ENCODE data around the gene SORBS2.

SORBS2 gene

DNA sequence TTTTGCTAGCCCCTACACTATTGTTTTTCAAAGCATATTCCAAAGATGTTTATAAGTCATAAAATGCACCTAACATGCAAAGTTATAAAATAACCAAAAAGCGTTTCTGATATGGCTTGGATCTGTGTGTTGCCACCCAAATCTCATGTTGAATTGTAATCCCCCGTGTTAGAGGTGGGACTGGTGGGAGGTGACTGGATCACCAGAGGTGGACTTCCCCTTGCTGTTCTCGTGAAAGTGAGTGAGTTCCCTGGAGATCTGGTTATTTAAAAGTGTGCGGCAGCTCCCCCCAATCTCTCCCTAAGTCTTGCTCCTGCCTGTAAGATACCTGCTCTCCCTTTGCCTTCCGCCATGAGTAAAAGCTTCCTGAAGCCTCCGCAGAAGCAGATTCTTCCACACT is 22.8 kb upstream of the SORBS2 start:
- no peak for DNase-seq

DNA sequence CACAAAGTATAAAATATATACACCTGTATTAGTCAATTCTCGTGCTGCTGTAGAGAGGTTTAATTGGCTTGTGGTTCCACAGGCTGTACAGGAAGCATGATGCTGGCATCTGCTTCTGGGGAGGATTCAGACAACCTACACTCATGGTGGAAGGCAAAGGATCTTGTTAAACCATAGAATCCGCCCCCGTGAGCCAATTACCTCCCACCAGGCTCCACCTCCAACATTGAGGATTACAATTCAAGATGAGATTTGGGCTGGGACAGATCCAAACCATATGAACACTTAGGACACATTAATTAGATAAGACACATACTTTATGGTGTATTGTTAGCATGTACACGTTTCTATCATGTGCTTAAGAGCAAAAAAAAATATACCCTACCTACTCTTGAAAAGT is 22.1 kb upstream of the SORBS2 start:
- no peak for DNase-seq

DNA sequence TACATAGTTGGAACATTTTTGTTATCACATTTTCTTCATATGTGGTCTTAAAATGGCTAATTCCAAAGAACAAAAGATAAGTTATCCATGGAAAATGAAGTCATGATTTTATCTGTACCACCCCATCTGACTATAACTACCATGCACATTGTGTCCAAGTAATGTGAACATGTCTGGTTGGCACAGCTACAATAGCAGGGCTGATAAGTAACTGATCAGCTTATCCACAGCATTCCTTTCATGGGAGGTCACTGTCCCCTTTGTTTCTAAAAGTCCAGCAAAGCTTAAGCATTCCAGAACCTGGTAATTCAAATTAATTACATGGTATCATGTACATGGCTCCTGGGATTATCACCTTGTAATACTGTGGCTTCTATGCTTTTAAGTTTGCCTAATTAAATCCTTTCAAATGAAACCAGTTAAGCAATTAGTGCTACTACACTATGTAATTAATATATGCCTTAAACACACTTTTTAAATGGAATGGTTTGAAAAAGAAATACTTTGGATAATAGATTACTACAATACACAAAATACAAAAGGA is 21.1 kb upstream of the SORBS2 start:
- DNase-seq, result no peak

DNA sequence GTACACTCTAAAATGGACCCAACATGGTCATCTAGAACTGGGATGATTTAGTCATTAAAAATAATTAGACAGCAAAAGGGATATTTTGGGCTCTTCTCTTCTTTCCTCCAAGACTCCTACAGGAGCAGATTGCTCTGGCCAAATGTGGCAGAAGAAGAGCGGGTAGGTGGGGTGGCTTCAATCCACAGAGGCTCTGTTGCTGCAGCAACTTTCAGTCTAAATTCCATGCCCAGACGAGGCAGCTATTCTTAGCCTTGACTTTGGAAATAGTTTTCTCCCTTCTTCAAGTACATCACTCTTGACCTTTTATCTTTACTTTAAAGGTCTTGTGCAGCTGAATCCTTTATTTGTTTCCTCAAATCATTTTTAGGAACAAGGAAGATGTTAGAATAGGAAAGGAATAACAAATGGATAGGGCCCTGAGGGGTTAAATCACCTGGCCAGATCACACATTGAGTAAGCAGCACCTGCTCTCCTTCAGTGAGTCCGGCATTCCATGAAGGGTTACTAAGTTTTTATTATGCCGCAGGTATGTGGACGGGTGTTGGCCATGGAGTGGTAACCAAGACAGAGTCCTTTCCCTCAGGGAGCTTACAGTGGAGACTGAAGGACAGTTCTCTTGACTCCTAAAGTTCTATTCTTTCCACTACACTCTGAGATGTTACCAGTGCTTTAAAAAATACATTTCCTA is 19.3 kb upstream of the SORBS2 start:
- DNase-seq, result no peak

DNA sequence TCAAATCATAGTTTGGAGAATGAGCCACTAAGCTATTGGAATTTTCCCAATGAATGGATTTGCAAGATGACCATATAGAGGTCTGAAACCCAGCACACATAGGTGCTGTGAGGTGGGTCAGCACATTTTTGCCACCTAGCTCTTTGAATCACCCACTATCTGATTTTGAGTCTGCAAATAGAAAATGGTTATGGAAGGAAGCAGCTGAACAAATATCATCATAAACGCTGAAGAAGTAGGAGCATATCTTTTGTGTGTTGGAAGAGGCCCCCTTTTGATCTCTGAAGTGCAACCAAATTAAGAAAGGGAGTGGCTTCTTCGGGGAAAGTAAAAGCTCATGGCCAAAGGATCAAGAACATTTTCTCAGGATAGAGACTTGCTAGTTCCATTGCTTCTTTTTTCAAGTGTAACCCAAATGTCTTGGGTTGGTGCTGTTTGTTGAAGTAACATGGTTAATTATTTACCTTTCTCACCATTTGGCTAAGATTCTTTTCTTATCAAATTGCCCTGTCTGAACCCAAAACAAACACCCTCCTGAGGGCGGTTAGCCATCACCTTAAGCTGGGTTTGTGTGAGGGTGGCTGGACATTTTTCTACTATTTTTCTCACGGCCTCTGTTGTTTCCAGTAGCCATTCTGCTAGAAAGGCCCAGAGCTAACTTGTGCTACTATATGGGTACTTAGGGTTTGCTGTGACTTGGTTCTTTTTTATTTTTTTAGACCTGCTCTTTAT is 18.4 kb upstream of the SORBS2 start:
- DNase-seq, result no peak

DNA sequence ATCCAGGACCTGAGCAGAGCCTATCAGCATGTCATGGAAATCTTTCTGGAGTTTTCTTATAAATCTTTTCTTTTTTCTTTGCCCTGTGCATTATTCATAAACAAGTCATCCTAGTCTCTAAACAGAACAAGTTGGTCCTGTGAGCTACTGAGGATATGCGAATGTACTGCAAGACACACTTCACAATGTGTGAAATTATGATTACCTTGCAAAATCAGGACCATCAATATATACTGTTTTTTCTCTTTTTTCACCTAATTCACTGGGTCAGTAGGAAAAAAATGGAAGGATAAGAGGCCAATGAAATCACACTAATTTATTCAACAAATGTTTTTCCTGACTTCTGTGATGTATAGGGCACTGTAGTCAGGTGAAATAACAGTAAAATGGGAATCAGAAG is 14.4 kb upstream of the SORBS2 start:
- no peak for DNase-seq

DNA sequence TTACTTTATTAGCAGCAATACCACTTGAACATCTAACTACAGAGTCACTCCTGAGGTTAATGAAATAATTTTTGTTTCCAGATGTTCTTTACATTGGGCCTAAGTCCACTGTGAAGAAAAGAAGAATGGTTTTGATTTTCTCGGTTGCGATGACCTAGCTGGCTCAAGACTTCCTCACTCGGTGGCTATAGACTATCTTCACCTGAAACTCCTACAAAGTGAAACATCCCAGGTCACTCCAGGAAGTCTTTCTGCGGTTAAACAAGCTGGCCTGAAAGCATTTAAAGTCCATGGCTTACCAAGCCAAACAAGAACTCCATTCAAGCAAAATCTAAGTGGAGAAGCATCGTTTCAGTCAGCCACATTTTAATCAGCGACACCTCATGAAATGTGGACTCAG is 13.7 kb upstream of the SORBS2 start:
- no peak for DNase-seq

DNA sequence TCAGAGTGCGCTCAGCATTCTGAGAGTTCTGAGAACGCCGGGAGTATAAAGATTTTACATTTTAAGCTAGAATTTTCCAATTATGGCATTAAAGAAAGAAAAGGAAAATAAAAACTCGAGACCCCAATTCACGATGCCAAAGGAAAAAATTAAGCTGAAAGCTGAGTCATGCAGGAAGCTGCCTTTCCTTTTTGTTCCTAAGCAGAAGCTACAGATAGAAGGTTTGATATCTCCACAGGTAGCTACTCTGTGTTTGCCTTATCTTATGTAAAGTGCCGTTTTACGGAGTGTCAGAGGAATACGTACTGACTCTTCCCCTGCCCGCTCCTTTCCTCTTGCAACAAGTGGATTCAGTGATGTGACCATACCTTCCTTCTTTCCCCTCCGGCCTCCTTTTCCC is 10.8 kb upstream of the SORBS2 start:
- DNase-seq, result no peak

DNA sequence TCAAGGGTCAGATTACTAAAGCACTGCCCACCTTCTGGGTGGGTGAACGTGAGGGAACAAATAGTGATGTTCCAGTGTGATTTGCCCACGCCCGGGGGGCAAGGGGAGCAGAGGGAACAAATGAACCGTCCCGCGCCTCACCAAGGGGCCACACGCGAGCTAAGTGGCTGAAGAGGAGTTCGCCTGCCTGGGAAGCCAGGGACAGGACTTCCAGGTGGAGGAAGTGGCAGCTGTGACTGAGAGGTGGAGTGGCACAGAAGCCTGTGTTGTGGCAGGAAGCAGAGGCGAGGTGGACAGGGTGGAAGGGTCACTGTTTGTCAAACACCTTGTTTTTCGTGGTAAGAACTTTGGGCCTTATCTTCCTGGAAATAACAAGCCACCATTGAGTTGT is 9.0 kb upstream of the SORBS2 start:
- no peak for DNase-seq

DNA sequence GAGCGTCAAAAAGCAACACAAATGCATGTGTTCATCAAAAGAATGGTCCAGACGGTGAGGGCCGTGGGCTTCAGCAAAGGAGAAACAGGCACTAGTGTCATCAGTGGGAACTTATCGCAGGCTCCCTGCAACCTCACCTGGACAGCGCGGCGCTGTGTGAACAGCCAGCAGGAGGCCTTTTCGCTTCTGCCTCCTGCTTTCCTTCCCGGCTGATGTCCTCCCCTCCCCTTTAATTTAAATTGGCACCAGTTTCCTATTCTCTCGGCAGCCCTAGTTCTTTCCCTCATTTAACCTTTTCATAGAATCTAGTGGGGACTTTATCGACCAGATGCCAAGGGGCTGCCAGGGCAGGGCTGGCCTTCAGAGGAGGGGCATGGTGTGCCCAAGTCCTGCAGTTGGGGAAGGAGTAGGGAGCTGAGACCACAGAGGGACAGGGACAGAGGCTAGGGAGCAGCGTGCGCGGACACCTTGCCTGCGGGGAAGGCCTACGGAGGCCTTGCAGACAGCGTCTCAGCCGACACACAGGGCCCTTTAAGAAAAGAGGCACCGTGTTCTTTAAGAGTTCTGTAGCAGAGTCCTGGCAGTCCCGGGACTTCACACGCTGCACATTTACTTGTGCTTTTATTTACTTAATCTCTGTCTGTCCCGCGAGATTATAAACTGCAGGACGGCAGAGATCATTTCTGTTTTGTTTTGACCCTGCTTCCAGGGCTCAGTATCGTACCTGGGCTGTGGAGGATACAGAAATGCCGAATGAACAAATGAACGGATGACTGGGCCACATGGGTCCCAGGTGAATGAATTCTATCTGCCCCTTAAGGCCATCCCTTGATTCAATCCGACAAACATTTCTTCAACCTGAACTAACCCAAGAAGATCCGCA is 8.4 kb upstream of the SORBS2 start:
- no peak for DNase-seq

DNA sequence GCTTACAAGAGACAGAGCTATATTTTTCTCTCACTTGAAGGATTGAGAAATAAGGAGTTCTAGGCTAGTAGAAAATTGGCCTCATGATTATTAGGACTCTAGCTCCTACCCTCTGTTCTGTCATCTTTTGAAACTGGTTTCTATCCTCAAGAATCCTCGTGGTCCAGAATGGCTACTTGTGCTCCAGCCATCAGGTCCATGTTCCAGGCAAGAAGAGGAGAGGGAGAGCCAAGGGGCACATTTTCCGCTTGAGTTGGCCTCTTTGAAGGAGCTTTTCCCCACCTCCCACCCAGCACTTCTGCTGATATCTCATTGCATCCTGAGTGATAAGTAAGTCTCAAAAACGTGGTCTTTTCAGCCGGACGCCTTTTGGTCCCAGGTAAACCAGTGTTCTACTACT is 7.2 kb upstream of the SORBS2 start:
- DNase-seq, result no peak

DNA sequence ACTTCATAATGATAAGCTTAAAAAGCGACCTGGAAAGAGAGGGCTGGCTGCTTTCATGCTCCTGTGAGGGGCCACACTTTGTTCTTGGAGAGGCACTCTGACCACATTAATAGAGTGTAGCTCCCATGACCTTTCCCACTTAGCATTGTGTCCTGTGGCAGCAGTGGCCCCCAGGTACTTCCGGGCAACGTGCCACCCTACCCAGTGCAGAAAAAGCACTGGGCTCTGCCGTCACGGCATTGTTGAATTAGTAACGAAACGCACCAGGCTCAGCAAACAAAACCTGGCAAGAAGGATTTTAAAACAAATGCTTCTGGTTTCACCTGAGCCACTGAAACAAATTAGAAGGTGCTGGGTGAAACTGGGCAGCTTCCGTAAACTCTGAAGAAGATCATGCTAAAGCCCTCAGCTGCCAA is 5.4 kb upstream of the SORBS2 start:
- no peak for DNase-seq

DNA sequence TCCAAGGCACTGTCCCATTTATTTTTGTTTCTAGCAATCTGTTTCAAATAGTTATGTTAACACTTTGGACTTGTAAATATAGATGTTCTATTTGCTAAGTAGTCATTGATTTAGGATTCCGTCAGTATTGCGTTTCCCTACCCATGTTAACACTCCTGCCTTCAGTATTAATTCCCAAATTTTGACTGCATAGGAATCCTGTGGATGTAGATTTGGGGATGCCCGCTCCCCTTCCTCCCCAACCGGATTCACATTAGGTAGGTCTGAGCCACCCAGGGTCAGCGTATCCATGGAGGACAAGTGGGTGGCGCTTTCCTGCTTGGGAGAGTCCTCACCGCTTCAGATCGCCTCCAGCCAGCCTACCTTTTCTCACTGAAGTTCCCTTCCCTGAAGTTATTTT is 1.1 kb upstream of the SORBS2 start:
- DNase-seq, result no peak

DNA sequence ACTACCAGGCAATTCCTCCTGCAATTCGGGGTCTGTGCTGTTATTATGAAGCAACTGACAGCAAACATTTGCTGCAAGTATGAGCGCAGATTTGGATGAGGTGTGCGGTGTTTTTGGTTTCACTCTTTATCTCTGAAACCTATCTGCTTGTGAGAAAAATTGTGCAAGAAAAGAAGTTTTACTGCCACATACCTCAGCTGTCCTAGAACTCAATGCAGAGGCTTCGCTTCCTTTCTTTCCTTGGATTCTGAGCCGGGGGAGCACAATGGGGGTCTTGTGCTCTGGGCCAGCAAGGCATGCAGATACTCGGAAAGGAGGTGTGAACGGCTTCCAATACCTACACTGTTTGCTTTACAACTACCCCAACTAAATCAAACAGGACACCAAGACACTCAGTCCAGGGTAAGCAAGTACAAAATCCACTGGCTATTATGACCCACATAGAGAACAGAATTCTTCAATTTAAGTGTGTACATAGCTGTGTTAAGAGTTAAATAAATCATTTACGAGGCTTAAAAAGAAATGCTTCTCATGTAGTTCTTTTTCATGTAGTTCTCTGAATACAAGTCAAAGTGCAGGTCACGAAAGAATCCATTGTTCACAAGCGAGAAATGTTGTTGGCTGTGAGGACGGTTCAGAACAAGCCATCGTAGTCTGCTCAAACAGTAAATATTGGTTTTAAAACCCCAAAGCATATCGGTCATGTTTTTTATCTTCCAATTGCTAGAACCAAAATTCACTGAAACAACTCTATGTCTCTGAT is 1.1 kb downstream of the SORBS2 start:
- peak; percentile 66 for DNase-seq

DNA sequence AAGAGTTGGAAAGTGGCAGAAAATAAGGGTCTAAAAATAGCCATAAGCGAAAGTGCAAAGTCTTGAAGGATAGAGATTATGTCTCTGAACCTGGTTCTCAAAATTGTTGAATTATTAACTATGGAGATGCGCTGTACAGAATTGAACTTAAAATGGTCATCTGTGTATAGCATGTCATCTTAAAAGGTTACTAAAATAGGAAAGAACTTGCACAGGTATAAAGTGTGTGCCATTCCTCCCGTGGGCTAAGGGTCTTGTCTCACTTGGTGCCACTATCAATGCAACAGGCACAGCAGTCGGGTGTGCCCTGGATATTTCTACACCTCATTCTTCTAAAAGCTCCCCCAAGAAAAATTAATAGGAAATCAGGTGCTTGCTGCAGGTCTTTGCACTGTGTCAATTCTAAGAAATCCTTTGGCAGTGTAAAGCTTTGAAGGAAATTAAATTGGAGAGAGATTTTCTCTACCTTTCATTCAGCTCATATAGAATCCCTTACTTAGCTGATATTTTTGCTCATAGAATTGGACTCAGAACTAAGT is 2.4 kb downstream of the SORBS2 start:
- no peak for DNase-seq

DNA sequence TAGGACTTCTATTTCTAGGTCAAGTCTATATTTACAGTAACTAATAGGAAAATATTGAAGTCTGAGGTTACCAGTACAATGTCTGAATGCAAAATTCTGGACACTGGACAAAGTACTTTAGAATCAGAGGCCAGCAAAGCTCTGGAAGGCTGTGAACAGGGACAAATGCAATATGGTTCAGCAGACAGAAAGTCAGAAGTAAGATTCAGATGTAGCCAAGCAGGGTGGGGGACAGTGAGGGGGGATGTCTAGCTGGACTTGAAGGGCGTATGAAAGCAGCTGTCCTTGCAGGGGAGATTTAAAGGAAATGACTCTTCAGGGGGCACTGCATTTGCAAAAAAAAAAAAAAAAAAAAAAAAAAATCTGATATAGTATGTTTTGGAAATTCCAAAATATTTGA is 2.9 kb downstream of the SORBS2 start:
- no peak for DNase-seq

DNA sequence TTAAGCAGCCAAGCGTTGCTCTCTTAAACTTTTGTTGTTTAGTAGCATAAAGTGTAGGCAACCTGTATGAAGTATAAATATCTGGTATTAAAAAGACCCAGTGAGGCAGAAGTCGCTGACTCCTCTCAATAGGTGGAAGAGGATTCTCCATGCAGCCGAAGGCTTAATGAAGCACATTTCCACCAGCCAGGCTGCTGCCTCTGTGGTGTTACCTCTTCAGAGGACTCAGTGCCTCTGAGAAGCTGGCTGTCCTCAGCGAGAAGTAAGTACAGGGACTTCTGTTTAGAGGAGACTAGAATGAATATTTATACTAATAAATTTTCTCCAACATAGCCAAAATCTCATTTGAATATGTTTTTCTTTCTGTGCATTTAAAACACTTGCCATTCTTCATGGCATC is 6.0 kb downstream of the SORBS2 start:
- no peak for DNase-seq

DNA sequence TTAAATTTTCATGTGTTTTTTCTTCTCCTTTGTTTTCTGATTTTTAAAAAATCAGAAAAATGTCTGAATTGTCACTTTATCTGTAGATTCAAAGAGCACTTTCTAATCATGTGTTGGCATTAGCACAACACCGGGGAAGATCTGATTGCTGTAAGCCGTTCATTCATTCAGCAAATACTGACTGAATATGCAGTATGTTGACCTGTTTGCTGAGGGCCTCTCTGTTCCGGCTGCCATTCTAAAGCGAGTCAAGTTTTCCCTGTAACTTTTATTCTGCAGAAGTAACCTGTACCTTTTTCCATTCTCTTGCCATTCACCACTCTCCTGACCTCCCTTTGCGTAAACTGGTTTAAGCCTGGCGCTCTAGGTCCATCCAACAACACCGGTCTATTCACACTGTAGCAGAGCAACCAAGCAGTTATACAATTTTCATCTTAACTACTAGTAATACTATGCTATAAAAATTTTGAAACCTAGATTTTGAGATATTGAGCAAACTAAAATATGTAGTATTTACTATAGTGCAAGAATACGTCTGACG is 6.7 kb downstream of the SORBS2 start:
- DNase-seq, result no peak

DNA sequence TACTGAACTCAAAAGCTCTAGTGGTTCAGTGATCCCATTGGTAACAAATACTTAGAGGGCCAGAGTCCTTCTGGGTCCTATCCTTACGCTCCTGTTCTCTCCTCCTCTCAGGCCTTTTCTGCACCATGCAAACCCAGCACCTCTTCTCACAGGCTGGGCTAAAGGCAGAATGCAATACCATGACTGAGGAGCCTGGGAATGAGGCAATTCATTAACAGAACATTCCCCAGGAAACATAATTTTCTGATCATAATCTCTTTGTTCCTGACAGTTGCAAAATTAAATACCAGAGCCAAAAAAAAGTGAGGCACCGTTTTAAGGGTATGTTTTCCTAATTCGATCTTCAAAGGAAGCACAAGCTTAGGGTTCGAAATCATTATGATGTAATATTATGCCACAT is 9.0 kb downstream of the SORBS2 start:
- DNase-seq, result no peak

DNA sequence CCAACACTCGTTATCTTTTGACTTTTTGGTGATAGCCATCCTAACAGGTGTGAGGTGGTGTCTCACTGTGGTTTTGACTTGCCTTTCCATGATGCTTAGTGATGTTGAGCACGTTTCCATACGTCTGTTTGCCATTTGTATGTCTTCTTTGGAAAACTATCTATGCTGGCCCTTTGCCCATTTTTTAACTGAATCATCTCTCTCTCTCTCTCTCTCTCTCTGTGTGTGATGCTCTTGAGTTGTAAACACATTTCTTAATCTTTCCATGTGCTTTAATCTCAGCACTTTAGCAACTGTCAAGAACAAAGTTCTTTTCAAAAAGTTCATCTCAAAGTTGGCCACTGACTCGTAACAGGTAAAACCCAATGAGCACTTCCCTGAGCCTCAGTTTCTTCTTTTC is 10.5 kb downstream of the SORBS2 start:
- no peak for DNase-seq

DNA sequence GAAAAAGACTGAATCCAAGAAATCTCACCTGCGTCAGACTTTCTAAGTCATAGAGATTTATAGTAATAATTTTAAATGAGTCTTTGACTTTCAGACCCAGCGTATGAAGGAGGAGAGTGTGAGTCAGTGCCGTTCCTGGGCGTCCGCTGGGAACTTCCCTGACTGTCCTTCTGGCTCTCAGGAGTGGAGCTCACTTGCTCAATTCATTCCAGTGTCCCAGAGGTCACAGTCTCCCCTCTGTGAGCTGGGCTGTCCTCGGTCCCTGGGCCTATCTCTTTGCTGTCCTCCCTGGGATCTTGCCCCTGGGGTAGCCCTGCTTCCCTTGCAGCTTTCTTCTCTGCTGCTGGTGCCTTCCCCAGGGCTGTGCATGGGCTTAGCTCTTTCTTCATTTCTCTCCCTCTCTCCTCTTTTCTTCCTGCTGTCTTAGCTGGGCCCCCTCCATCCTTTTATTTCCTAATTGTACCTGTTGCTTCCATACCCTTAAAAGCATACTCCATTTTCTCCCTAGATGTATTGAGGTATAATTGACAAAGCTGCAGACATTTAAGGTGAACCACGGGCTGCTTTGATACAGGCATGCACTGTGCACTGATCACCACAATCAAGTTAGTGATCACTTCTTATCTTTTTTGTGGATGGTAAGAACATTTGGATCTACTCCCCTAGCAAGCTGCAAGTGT is 11.6 kb downstream of the SORBS2 start:
- no peak for DNase-seq

DNA sequence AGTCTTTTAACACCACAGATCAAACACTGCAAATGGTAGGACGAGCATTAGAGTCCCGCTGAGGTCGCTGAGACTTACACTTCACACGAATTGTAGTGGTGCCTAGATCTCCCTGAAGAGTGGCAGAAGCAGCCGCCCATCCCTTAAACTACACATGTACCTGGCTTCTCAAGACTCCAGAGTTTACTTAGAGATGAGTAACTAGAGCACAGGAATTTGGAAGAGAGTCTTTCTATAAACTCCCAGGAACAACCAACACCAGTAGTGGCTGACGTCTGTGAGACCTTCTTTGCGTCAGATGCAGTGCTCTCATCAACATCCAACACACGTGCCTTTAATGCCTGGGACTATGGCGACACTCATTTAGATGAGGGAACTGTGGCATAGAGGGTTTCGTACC is 12.6 kb downstream of the SORBS2 start:
- DNase-seq, result no peak
